ENCODE data around the gene CBLN2.

The CBLN2 gene

GRCh38 chr18:72502671-72503431 lies 41.3 kb downstream of the CBLN2 start:
- FAIRE-seq: no peak
- no peak for DNase-seq (ENCODE audit: insufficient read length, low spot score)
- no peak for TF ChIP-seq POLR2A (IDR thresholded peaks at IDR 0.05; ENCODE audit: low read depth, low read length)

- no peak for DNase-seq (ENCODE audit: insufficient read length, low spot score)
- no peak for TF ChIP-seq POLR2A (IDR thresholded peaks at IDR 0.05; ENCODE audit: low read depth, low read length)
- FAIRE-seq: no peak
Observed at GRCh38 chr18:72492497-72492896, 51.6 kb downstream of the CBLN2 start.
